Fibroblast of lung (primary cell): ENCODE data around the gene HCST.

Experiments used
- EZH2 ChIP-seq: IDR thresholded peaks from 2 replicates; pipeline ENCODE4 v1.5.1; 2012; ENCODE audit warnings: low read length, control low read depth, mild to moderate bottlenecking; ENCODE audit errors: missing control alignments
- TF ChIP-seq, protein P1 (sequence below), 2 donors: IDR thresholded peaks in 1 of 2; conservative IDR thresholded peaks in 1 of 2; 1 replicate in 1 of 2; 2 replicates in 1 of 2; pipeline ENCODE4 v1.5.1; 2011 to 2012; ENCODE audit warnings: low read length in 2 of 2, control low read depth in 1 of 2, inconsistent platforms in 1 of 2, low read depth in 1 of 2, mild to moderate bottlenecking in 1 of 2

DNA sequence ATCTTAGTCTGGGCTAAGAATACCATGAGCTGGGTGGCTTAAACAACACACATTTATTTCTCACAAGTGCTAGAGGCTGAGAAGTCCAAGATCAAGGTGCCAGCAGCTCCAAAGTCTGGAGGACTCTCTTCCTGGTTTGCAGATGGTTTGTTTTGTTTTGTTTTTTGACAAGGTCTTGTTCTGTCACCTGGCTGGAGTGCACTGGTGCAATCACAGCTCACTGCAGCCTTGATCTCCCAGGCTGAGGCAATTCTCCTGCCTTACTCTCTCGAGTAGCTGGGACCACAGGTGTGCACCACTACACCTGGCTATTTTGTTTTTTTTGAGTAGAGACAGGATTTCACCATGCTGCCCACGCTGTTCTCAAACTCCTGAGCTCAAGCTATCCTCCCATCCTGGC lies 18.4 kb upstream of the HCST start:
- TF ChIP-seq, protein P1, sequence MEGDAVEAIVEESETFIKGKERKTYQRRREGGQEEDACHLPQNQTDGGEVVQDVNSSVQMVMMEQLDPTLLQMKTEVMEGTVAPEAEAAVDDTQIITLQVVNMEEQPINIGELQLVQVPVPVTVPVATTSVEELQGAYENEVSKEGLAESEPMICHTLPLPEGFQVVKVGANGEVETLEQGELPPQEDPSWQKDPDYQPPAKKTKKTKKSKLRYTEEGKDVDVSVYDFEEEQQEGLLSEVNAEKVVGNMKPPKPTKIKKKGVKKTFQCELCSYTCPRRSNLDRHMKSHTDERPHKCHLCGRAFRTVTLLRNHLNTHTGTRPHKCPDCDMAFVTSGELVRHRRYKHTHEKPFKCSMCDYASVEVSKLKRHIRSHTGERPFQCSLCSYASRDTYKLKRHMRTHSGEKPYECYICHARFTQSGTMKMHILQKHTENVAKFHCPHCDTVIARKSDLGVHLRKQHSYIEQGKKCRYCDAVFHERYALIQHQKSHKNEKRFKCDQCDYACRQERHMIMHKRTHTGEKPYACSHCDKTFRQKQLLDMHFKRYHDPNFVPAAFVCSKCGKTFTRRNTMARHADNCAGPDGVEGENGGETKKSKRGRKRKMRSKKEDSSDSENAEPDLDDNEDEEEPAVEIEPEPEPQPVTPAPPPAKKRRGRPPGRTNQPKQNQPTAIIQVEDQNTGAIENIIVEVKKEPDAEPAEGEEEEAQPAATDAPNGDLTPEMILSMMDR (conservative IDR thresholded peaks at IDR 0.05 in 1 of 2, IDR thresholded peaks at IDR 0.05 in 1 of 2; ENCODE audit: low read depth in 1 of 2, low read length in 2 of 2) = no peak
- no peak for TF ChIP-seq EZH2
